HG02981 (cell line): ENCODE data around the gene COPS9.

Experiments used
- ATAC-seq: cut with Tn5 transposase; IDR thresholded peaks from one replicate; pipeline ENCODE4 v1.9.1; 2021; ENCODE audit warnings: mild to moderate bottlenecking, moderate library complexity; ENCODE audit not compliant: unreplicated experiment

Gene COPS9

DNA sequence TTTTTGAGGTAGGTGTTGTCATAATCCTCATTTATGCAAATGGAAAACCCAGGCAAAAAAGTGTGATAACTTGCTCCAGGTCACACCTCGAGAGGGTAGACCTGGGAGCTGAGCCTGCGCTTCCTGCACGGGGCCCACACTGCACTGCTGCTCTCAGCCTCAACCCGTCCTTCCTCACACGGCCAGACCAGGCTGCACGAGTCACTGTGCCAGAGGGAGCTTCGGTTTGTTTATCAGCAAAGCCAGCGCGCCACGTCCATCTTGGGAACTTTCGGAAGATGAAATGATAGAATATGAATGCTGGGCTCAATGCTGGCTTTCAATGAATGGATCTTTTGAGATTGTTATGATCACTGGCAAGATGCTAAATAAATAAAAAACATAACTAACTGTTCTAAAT is 14.4 kb downstream of the COPS9 start:
- no peak for ATAC-seq

DNA sequence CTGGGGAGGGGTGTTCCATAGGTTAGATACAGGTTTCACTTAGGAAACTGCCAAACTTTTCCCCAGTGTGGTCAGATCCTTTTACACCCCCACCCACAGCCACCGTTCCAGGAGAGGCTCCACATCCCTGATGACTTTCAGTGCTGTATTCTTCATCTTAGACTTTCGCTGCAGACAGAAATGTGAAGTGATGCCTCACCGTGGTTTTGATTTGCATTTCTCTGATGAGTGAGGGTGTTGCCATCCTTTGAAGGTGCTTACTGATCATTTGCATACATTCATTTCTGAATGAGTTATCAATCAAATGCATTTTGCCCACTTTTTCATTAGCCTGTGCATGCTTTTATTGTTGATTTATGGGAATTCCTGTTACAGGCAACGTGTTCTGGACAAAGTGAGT is 14.9 kb downstream of the COPS9 start:
- peak; percentile 77 for ATAC-seq

DNA sequence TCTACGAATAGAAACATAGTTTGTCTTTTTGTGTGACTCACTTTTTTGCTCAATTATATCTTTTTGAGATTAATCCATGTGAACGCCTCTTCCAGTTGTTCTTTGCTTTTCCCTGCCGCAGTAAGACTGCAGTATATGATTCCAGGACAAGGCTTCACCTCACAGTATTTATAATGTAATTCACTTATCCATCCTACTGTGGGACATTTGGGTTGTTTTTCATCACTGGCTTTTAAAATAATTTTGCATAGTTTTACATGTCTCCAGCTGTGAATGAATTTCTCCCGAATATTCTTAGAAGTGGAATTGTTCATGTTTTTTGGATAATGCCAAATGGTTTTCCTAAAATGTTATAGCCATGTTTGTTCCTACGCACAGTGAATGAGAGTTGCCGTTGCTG is 21.9 kb downstream of the COPS9 start:
- no peak for ATAC-seq

DNA sequence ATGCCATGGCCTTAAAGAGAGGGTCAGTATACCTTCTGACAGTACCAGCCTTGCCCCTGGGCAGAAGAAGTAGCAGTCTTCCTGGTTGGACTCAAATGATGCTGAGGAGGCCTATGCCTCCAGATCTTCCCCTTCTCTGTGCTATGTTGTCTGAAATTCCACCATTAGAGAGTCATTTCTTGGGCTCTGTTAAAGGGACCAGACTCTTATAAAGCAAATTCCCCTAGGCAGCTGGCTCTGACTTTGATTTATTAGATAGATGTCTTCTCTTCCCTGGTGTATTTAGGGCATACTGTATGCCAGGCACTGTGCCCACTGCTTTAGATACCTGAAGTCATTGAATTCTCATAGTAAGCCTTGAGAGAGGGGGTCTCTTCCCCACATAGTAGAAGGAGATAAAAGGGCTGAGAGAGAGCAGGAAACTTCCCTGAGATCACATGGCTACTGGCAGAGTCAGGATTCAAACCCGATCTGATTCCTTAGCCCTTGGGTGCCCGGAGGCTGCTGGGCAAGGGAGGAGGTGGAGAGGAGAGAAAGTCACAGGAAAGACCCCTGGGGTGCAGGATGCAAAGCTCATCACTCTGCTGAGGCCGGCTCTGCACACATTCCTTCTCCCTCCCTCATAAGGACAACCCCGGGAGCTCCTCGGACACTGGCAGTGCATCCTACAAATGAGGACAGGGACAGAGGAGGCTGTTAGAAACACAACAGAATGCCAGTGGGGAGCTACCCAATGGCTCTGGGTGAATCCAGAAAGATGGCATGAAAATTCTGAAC is 23.0 kb downstream of the COPS9 start:
- no peak for ATAC-seq

- ATAC-seq = no peak
Measured at GRCh38 chr2:240111253-240111652, 24.9 kb downstream of the COPS9 start.

- ATAC-seq = no peak
Measured at GRCh38 chr2:240109386-240109785, 26.7 kb downstream of the COPS9 start.

- no peak for ATAC-seq
Measured at GRCh38 chr2:240107477-240107796, 28.7 kb downstream of the COPS9 start.

DNA sequence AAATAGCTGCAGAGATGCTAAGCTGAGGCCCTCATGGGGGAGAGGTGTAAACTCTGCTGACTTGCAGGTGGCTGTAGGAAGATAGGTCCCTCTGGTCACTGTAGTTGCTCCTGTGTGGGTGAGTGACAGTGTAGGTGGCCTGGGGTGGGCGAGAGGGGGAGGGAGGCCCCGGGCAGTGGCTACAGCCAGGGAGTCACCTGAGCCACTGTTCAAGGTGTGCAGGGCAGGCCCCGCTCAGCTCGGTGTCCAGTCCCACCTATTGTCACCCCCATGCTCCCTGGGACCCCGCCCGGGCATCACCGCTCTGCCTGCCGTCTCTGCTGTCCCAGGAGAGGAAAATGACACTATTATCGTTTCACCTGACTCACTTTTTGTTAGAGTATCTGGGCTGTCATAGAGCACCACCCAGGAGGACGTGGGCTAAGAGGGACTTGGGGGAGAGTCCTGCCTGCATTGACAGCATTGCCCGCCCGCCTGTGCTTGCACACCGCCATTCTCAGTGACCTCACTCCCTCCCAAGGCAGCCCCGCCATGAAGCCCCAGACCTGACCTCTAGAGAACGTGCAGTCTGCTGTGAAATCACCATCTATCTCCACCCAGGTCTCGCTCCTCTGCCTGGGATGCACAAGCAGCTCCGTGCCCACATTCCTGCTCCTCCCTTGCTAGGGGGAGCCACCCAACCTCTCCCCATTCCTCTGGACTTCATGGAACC is 29.2 kb downstream of the COPS9 start:
- ATAC-seq = no peak

DNA sequence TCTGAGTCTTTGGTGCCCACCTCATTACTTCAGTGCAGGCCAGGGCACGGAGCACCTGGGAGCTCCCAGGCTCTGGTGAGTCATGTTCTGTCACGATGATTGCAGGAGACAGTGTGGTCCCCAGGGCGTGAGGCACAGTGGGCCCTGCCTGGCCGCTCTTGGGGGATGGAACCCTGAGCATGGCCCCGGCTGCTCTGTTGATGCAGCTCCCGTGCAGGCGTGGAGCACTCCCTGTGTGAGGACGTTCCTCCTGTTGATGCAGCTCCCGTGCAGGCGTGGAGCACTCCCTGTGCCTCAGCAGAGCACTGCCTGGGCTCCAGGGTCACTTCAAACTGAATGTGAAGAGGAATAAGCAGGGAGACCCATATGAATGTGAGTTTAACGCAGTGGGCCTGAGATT is 30.1 kb downstream of the COPS9 start:
- ATAC-seq = no peak

DNA sequence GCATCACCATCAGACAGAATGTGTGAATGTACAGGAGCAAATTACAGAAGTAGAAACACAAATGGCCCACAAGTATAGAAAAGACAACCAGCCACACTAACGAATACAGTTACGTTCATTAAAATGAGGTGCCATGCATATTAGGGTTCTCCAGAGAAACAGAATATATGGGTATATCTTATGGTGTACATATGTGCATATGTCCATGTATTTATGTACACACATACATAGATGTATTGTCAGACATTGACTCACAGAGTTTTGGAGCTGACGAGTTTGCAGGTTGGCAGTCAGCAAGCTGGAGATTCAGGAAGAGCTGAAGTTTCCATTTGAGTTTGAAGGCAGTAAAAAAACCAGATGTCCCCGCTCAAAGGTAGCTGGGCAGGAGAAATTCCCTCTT is 33.0 kb downstream of the COPS9 start:
- no peak for ATAC-seq

DNA sequence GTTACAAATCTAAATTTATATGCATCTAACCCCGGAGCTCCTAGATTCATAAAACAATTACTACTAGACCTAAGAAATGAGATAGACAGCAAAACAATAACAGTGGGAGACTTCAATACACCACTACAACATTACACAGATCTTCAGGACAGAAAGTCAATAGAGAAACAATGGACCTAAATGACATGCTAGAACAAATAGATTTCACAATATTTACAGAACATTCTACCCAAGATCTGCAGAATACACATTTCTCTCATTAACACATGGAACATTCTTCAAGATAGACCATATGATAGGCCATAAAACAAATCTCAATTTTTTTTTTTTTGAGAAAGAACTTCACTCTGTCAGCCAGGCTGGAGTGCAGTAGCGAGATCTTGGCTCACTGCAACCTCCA is 37.8 kb downstream of the COPS9 start:
- ATAC-seq = no peak

- no peak for ATAC-seq
Measured at GRCh38 chr2:240095556-240096523, 40.3 kb downstream of the COPS9 start.

DNA sequence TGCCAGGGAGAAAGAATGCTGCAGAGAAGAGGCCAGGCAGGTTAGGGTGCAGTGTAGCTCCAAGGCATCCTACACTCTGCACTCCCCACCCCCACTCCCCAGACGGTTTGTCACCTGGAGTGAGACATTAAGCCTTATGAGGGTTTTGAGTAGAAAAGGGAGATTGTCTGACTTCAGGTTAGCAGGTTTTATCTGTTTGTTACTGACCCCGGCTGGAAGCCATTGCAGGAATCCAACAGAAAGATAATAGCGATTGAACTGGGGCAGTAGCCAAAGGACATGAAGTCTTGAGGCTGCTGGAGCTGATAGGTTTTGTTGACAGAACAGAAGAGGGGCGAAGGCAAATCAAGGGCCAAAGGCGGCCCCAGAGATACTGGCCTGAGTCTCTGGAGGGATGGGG is 46.8 kb downstream of the COPS9 start:
- no peak for ATAC-seq

DNA sequence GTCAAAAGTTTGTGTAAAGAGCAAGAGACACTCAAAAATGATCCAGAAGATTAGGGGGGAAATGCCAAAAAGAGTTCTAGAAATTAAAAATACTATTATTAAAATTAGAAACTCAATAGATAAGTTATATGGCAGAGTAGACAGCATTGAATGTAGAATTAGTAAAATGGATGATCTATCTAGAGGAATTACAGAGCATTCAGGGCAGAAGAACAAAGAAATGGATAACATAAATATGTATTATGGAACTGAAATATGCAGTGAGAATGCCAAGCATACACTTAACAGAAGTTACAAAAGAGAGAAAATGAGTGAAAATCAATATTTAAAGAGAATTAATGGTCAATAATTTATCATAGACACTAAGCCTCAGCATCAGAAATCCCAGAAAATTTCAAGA is 49.5 kb downstream of the COPS9 start:
- no peak for ATAC-seq
